GF-D8 (cell line): ENCODE measurements around the gene RGS7.
"Not testable (repeated sequence)": the region's sequence is repeated elsewhere in the genome, so short reads cannot be mapped to it uniquely, and the experiment has no call there.

Source experiments
- DNase-seq: peaks from one replicate; lab custom pipeline; 2025; lab: John Stamatoyannopoulos, UW

Gene RGS7

DNA sequence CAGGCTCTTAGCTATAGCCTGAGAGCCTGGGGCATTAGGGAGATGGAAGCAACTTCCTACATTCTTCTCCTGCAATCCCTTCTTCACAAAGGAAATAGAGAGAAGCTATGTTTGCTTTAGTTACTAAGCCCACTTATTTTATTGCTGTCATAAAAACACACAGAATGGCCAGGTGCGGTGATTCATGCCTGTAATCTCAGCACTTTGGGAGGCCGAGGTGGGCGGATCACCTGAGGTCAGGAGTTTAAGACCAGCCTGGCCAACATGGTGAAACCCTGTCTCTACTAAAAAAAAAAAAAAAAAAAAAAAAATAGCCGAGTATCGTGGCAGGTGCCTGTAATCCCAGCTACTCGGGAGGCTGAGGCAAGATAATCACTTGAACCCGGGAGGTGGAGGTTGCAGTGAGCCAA, 573.3 kb downstream of the RGS7 start:
- DNase-seq = not testable (repeated sequence)

DNA sequence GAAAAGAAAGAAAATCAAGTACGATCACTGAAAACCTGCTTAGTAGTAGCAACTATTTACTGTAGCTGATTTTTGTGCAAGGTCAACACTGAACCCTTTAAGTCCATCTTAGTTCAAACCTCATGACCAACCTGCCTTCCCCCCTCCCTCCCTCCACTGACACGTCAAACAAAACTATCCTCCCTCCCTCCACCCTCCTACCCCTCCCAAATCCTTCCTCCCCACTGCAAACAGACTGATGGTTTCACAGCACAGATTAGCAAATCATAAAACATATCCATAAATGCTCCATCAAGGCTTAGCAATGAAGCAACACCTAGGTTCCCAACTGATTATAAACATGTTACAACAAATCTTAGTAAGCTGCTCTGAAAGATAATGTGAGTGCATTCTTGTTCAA, 580.8 kb downstream of the RGS7 start:
- no peak for DNase-seq

DNA sequence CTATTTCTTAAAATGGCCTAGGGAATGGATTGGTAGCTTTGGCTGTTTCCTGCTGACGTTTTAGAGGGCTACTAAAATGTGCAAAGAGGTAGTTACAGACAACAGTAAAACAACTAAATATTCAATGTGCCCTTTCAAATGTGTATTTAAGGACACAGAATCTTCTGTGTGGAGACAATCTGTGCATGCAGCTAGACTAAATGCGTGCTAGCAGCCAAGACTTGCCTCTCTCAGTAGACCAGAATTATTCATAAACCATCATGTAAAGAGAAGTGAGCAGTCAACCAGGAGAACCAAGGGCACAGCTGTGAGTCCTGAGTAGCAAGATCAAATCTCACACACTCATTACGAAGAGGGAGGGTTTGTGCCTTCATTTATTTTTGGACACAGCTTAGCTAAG, 584.9 kb downstream of the RGS7 start:
- DNase-seq = no peak

DNA sequence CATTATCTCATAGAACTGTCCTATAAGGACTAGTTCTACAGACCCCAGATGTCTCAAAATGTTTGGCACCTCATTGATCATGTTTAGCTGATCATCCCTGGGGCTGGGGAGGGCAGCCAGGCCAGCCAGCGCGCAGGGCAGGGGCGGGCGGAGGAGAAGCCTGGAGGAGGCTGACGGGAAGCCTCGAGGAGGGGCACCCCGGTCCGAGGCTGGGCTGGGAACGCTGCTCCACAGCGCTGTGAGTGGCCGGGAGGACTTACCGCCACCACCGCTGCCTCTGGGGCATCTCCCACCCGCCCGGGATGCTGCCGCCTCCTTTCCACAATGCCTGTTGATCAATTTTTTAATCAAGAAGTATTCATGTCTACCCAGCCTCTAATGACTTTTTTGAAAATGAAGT, 585.6 kb downstream of the RGS7 start:
- no peak for DNase-seq

DNA sequence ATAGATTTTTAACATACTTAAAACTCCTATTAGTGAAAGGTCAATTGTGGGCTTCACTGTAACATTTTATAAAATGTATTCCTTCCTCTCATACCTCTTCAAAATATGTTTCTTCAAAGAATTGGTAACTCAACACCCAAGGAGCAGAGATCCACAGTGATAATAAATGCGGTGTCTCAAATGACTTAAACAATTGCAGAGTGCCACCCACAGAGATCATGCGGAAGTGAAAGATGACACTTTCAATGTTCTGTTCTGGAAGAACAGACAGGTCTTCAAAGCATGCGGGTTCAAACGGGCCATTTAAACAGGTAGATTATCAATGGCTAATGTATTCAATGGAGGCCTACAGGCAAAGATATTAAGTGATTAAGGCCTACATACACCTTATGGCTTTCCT, 588.0 kb downstream of the RGS7 start:
- DNase-seq = no peak

DNA sequence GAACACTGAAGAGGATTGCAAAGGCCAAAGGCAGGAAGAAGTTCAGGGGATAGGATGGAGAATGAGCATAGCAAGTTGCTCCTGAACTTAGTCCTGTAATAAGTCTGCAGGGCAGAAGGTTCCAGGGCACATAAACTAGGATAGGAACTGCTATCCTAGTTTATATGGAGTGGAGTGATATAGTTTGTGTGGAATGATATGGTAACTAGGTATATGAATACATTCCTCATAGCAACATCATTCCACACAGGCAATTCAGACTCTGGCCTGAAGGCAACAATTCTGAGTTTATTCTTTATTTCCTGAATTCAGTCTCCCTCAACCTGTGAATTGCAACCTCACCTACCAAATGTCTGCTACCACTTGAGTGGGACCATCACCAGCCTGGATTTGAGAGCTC, 590.2 kb downstream of the RGS7 start:
- DNase-seq = no peak

DNA sequence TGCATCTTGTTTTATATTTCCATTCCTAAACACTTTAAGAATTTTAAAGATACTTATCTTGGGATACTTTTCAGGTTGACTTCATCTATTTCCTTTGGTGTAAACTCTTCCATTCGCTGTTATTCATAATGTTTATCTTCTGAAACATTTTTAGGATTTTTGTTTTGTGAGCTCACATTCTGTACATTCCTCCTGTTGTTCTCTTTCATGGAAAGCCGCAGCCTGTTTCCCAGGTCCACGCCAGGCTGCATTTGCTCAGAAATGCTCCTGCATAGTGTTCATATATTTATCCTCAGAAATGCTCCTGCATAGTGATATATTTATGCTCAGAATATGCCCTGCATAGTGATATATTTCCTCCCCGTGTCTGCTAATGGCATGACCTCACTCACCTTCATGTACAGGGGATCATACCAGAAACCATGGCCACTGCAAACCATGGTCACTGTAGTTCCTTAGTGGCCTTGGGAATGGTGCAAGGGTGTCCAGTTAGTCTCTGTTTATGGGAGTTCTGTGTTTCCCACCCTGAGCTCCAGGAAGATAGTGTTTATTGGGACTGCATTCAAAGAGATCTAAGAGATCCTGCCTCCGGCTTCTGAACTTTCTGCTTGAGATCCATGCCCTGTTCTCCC, 591.2 kb downstream of the RGS7 start:
- DNase-seq = no peak

DNA sequence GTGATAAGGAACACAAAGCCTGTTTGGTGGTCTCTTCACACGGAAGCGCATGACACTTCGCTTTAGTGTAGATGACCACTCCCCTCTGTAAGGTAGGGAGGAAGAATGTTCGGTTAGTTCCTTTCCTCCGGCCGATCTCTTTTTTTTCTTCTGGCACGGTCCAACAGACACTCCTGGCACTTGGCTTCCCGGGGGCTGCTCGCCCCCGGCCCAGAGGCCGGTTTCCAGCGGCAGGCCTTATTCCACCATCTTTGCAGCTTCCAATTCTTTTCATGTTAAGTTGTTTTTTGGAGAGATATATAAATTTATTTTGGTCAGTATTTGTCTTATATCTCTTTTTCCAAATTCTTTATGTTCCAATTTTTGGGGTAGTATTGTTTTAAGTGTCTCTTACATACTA, 593.2 kb downstream of the RGS7 start:
- DNase-seq = no peak

DNA sequence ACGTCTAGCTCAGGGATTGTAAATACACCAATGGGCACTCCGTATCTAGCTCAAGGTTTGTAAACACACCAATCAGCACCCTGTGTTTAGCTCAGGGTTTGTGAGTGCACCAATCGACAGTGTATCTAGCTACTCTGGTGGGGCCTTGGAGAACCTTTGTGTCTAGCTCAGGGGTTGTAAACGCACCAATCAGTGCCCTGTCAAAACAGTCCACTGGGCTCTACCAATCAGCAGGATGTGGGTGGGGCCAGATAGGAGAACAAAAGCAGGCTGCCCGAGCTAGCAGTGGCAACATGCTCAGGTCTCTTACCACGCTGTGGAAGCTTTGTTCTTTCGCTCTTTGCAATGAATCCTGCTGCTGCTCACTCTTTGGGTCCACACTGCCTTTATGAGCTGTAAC, 593.9 kb downstream of the RGS7 start:
- not testable (repeated sequence) for DNase-seq

DNA sequence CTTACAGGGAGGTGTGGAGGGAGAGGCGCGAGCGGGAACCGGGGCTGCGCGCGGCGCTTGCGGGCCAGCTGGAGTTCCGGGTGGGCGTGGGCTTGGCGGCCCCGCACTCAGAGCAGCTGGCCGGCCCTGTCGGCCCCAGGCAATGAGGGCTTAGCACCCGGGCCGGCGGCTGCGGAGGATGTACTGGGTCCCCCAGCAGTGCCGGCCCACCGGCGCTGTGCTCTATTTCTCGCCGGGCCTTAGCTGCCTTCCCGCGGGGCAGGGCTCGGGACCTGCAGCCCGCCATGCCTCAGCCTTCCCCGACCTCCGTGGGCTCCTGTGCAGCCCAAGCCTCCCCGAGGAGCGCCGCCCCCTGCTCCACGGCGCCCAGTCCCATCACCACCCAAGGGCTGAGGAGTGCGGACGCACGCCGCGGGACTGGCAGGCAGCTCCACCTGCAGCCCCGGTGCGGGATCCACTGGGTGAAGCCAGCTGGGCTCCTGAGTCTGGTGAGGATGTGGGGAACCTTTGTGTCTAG, 594.5 kb downstream of the RGS7 start:
- DNase-seq = not testable (repeated sequence)

DNA sequence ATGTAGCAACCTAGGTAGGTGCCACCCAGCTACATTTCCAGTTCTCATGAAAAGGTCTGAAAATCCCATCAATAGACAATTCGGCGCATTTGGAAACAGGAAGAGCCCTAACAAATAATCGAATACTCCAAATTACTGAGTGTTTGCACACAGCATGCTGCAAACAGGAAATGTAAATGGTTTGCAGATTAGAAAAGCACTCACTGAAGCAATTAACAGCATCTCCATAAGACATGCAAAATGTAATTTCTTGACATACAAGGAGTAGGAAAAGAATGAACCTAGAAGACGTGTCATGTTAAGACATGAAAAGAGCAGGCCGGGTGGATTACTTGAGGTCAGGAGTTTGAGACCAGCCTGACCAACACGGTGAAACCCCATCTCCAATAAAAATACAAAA, 598.2 kb downstream of the RGS7 start:
- not testable (repeated sequence) for DNase-seq

DNA sequence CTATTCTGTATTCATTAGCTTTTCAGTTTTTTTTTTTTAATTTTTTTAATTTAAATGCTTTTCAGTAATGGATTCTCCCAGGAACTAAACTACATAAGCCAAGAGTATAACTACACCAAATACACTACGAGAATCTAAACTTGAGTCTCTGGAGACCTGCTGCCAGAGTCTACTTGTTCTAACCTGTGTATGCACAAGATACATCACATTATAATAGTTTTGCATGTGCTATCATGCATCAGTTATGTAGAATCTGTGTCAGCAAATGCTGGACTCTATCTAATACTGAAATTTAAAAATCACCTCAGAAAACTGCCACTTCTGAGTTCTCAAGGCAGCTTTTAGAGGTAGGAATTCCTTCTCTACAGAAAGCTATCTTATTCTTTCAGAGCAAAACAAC, 598.7 kb downstream of the RGS7 start:
- DNase-seq = no peak

DNA sequence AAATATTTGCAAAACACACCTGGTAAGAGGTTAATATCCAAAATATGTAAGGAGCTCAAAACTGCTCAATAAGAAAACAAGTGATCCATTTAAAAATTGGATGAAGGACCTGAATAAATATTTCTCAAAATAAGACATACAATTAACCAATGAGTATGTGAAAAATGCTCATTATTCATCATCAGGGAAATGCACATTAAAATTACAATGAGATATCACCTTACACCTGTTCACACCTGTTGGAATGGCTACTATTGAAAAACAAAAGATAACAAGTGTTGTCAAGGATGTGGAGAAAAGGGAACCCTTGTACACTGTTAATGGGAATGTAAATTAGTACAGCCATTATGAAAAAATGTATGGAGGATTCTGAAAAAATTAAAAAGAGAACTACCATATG, 609.1 kb downstream of the RGS7 start:
- no peak for DNase-seq

DNA sequence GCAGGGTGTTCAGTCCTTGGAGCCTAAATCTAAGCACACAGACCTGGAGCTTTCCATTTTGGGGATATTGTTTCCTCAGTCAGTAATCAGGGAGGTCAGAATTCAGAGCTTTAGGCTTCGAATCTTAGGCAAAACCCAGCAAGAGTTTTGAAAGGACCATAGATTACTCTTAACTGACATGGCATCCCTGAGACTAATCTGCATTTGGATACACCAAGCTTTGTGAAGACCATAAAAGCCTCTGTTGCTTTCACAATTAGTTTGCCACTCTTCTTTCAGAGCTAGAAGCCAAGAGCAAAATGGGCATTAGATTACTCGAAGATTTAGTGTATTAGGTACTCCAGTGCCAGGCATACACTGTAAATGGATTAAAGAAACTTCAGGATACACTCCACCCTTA, 613.3 kb downstream of the RGS7 start:
- no peak for DNase-seq

DNA sequence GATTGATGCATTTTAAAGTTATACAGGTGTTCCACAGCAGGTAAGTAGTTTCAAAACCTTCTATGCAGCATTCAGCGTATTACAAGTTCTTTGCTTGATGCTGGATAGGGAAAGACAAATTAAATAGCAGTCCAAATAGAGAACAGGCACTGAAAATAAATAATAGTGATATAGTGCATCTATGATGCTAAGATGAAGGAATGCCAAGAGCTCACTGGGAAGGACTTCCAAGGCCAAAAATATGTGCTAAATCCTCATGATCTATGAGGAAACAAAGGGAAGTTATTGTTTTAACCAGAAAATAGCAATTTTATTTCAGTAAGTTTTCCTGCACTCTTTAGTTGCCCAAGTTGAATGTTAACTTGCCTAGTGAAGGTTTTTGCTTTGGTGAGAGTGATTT, 617.3 kb downstream of the RGS7 start:
- no peak for DNase-seq

DNA sequence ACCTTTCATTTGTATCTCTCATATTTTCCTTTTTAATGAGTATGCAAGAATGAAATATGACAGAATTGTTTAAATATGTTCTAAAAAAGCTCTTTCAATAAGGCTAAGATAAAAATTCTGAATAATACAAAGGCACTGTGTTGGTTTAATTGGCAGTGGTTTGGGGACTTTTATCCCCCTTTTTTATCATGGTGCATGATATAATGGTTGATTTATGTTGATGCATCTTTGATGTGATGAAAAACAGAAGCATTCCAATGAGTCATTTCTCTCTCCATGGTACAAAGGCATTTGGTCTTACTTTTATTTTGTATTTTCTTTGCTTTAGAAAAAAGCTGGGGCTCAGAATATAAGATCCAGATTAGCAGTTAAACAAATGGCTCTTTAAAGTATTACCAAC, 617.9 kb downstream of the RGS7 start:
- no peak for DNase-seq

DNA sequence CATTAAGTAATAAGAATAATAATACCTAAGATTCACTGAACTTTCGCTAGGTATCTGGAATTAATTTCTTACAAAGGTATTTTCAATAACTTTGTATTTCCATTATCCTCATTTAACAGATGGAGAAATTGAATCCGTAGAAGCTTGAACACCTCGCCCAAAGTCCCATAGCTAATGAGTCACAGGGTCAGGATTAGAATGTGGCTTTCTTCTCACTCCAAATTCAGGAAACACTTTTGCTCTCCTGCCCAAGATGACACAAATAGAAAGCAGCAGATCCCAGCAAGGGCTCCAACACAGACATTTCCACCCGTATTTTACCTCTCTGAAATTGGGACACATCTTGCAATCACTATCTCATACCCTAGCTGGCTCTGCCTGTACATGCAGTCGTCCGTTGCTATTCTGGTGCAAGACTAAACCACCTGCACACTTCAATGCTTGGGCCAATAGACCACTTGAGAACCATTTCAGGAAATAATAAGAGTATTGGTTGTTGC, 619.2 kb downstream of the RGS7 start:
- no peak for DNase-seq

DNA sequence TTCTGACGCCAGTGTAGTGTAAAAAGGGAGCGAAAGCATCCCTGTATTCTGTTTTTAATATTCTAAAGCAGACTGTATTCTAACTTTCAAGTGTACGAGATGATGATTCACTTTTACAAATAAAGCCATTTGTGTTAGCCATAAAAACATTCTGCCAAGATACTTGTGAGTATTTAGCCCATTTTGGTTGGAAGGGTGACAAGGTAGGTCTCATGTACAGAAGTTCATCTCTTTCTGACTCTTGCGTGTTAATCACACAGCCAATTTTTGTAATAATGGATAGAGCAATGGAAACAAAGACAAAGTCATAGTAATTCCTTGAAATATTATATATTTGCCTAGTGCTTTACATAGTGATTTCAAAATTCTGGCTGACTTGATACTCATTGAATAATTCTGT, 619.7 kb downstream of the RGS7 start:
- DNase-seq = no peak

DNA sequence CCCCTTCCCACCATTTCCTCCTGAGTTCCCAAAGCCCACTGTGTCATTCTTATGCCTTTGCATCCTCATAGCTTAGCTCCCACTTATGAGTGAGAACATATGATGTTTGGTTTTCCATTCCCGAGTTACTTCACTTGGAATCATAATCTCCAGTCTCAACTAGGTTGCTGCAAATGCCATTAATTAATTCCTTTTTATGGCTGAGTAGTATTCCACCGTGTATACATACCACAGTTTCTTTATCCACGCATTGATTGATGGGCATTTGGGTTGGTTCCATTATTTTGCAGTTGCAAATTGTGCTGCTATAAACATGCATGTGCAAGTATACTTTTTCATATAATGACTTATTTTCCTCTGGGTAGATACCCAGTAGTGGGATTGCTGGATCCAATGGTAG, 622.3 kb downstream of the RGS7 start:
- not testable (repeated sequence) for DNase-seq

DNA sequence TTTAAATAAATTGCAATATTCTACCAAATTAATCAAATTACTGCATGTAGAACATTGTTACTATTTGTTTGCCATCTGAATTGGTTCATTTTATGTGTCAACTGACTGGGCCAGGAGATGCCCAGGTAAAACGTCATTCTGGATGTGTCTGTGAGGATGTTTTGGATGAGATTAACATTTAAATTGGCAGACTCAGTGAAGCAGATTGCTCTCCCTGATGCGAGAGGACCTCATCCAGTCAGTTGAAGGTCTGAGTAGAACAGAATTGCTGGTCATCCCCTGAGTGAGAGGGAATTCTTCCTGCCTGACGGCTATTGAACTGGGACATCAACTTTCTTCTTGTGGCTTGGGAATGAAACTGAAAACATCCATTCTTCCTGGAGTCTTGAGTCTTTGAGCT, 623.0 kb downstream of the RGS7 start:
- no peak for DNase-seq

DNA sequence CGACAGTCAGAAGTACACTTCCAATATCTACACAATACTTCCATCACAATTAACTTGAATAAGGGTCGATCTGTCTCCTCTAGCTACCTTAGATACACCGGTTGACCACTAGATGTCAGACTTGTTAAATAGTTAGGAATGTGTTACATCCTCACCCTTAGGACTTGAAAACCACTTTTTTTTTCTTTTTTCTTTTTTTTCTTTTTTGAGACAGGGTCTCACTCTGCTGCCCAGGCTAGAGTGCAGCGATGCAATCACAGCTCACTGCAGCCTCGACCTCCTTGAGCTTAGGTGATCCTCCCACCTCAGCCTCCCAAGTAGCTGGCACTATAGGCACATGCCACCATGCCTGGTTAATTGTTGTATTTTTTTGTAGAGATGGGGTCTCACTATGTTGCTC, 624.6 kb downstream of the RGS7 start:
- DNase-seq = no peak
